ENCODE measurements around the gene ZGPAT. TPM values are rescaled to one million over a fixed set of nuclear protein-coding genes. Genes with fewer than 3 reads are reported as not detected.

Gene ZGPAT
- total RNA-seq, 1 experiment from 2014 or later = 69.3 TPM

- intact Hi-C loops (cut with micrococcal nuclease; ENCODE audit: unreplicated experiment) = no loop called here
- no peak for TF ChIP-seq CTCF (IDR thresholded peaks at IDR 0.05; ENCODE audit: insufficient read depth in 1 of 2, low read depth in 1 of 2, low read length in 1 of 2, severe bottlenecking in 1 of 2, unreplicated experiment in 1 of 2)
- no peaks in the 10 kb centered on the region for H3K36me3 Mint-ChIP-seq (ENCODE audit: insufficient read depth, unreplicated experiment)
- no peaks in the 10 kb centered on the region for H3K36me3 ChIP-seq (ENCODE audit: control insufficient read depth, insufficient read depth, low read length)
- ChIA-PET CTCF (no interaction called here), POLR2A (no interaction called here)
- H3K4me1 Mint-ChIP-seq (ENCODE audit: low read depth, unreplicated experiment) = no peaks in the 10 kb centered on the region
- no peak overlapping the region for H3K4me3 ChIP-seq (ENCODE audit: low read depth, low read length)
- H3K9me3 ChIP-seq = no peaks in the 10 kb centered on the region
- no peaks in the 10 kb centered on the region for H3K27me3 Mint-ChIP-seq (ENCODE audit: insufficient read depth, unreplicated experiment)
- no TSS peak for BruUV-seq (replicated peaks)
- H3K27ac Mint-ChIP-seq (ENCODE audit: unreplicated experiment) = no peak overlapping the region
- H3K4me3 Mint-ChIP-seq (ENCODE audit: unreplicated experiment) = no peak overlapping the region
- H3K4me1 ChIP-seq = no peaks in the 10 kb centered on the region
- no peak for DNase-seq
- H3K9me3 Mint-ChIP-seq (ENCODE audit: unreplicated experiment) = no peaks in the 10 kb centered on the region
- no peaks in the 10 kb centered on the region for H3K27me3 ChIP-seq (replicated peaks; ENCODE audit: control insufficient read depth, insufficient read depth, low read length)
Measured at GRCh38 chr20:63769891-63770474, 62.1 kb downstream of the ZGPAT start.

- BruUV-seq (replicated peaks) = no TSS peak
- POLR2A ChIA-PET = no interaction called here
Measured at GRCh38 chr20:63771046-63771707, 63.3 kb downstream of the ZGPAT start.

More at GRCh38 chr20:63771046-63771707, 63.3 kb downstream of the ZGPAT start:
- DNase-seq = no peak
- no peaks in the 10 kb centered on the region for H3K36me3 Mint-ChIP-seq (ENCODE audit: insufficient read depth, unreplicated experiment)
- intact Hi-C loops (cut with micrococcal nuclease; ENCODE audit: unreplicated experiment) = no loop called here
- no peak overlapping the region for H3K27ac Mint-ChIP-seq (ENCODE audit: unreplicated experiment)
- Histone ChIP-seq H3K4me3 (ENCODE audit: low read depth, low read length) (no peak overlapping the region), H3K4me1 (no peaks in the 10 kb centered on the region), H3K9me3 (no peaks in the 10 kb centered on the region), H3K36me3 (ENCODE audit: control insufficient read depth, insufficient read depth, low read length) (no peaks in the 10 kb centered on the region), H3K27me3 (replicated peaks; ENCODE audit: control insufficient read depth, insufficient read depth, low read length) (no peaks in the 10 kb centered on the region)
- H3K4me1 Mint-ChIP-seq (ENCODE audit: low read depth, unreplicated experiment) = no peaks in the 10 kb centered on the region
- H3K4me3 Mint-ChIP-seq (ENCODE audit: unreplicated experiment) = no peak overlapping the region
- H3K9me3 Mint-ChIP-seq (ENCODE audit: unreplicated experiment) = no peaks in the 10 kb centered on the region
- H3K27me3 Mint-ChIP-seq (ENCODE audit: insufficient read depth, unreplicated experiment) = no peaks in the 10 kb centered on the region
- CTCF ChIA-PET = no interaction called here
- no peak for TF ChIP-seq CTCF (IDR thresholded peaks at IDR 0.05; ENCODE audit: insufficient read depth in 1 of 2, low read depth in 1 of 2, low read length in 1 of 2, severe bottlenecking in 1 of 2, unreplicated experiment in 1 of 2)

Measured in Caco-2 (cell line).